Activated CD8-positive, alpha-beta T cell treated with anti-CD3 and anti-CD28 coated beads, Interleukin-2, amount 10 ng/mL, durations not matched to agents 7 days and 5 days (primary cell): Measurements from ENCODE around the gene FN3KRP. TPM values are rescaled to one million over a fixed set of nuclear protein-coding genes. Genes with fewer than 3 reads are reported as not detected.

ENCODE experiments used
- ATAC-seq: fragments of 150-1000 bp; cut with Tn5 transposase; one replicate; pipeline ENCODE4 v1.10.0; 2021; ENCODE audit warnings: moderate library complexity
- CTCF ChIA-PET: fragments of 350-600 bp; sonication (Branson Sonifier 250); formaldehyde crosslinking; loops from one replicate; lab custom pipeline; 2021; ENCODE audit warnings: antibody characterized with exemption; lab: Charles Lee
- POLR2A ChIA-PET: fragments of 350-600 bp; sonication (Branson Sonifier 250); formaldehyde crosslinking; loops from one replicate; lab custom pipeline; 2021; ENCODE audit warnings: antibody characterized with exemption; lab: Charles Lee
- DNase-seq: peaks from one replicate; pipeline ENCODE4 v3.0.0-alpha.2; 2020
- H3K27ac Mint-ChIP-seq: one replicate; pipeline ENCODE4 v1.8.0; 2021; ENCODE audit warnings: mild to moderate bottlenecking, mixed read lengths
- H3K27me3 Mint-ChIP-seq: one replicate; pipeline ENCODE4 v1.8.0; 2021; ENCODE audit warnings: low read depth, mixed read lengths
- H3K36me3 Mint-ChIP-seq: one replicate; pipeline ENCODE4 v1.8.0; 2021; ENCODE audit warnings: low read depth, mixed read lengths
- H3K4me1 Mint-ChIP-seq: one replicate; pipeline ENCODE4 v1.8.0; 2021; ENCODE audit warnings: low read depth, mixed read lengths
- H3K4me3 Mint-ChIP-seq: one replicate; pipeline ENCODE4 v1.8.0; 2021; ENCODE audit warnings: mild to moderate bottlenecking, mixed read lengths
- H3K9me3 Mint-ChIP-seq: one replicate; pipeline ENCODE4 v1.8.0; 2022; ENCODE audit warnings: mixed read lengths; ENCODE audit not compliant: insufficient read depth
- total RNA-seq, 2 experiments: library from RNA; stranded (reverse); gene quantifications; one replicate each; pipeline ENCODE4 v1.2.3, GENCODE V29; 2021

The FN3KRP gene
- total RNA-seq, 2 experiments from 2014 or later: 41.8 to 43.8 TPM

- no peak for DNase-seq
- ATAC-seq: no peak
- Mint-ChIP-seq H3K27me3 (no peaks in the 10 kb centered on the region), H3K36me3 (peaks cover 35% of the 10 kb centered on the region), H3K27ac (no peak overlapping the region), H3K4me3 (no peak overlapping the region), H3K9me3 (no peaks in the 10 kb centered on the region), H3K4me1 (peaks cover 24% of the 10 kb centered on the region)
- ChIA-PET POLR2A (no interaction called here), CTCF (interaction anchor here (1.7 kb wide), 1 partner anchor 9 kb away, joined by 4 read pairs; no protein-coding TSS in a partner anchor)
These were observed 3.7 kb downstream of the FN3KRP start for GRCh38 chr17:82720204-82720603.

DNA sequence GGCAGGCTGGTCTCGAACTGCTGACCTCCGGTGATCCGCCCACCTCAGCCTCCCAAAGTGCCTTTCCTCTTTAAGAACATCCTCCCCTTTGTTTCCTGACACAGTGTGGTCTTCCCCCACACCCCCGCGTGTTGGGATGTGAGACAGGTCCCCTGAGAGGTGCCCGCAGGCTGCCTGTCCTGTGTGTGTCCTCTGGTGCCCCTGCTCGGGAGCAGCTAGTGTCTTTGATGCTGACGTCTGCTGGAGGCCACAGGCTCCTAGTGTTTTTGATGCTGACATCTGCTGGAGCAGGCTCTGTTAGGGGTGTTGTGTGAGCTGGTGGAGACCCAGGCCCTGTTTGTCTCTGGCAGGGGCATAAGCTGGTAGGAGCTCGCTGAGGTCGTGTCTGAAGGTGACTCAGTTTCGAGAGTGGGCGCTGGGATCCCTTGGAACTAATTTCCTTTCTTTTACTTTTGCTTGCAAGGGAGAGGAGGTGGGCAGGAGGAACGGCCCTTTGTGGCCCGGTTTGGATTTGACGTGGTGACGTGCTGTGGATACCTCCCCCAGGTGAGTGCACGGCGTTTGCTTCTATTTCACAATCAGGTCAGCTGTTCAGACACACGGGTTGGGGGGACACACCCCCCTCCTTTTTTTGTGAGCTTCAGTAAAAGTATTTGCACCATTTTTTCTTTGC is 6.0 kb downstream of the FN3KRP start:
- peaks cover 43% of the 10 kb centered on the region for H3K36me3 Mint-ChIP-seq
- H3K9me3 Mint-ChIP-seq: no peaks in the 10 kb centered on the region
- DNase-seq (no peak), ATAC-seq (no peak)
- H3K27ac Mint-ChIP-seq: no peak overlapping the region
- POLR2A ChIA-PET: interaction anchor here (0.6 kb wide), 2 partner anchors 257 to 270 kb away, joined by 3 read pairs; no protein-coding TSS in a partner anchor
- CTCF ChIA-PET: no interaction called here
- no peak overlapping the region for H3K4me3 Mint-ChIP-seq
- peaks cover 13% of the 10 kb centered on the region for H3K4me1 Mint-ChIP-seq
- H3K27me3 Mint-ChIP-seq: no peaks in the 10 kb centered on the region

GRCh38 chr17:82723169-82723807 is 6.8 kb downstream of the FN3KRP start:
- ATAC-seq (no peak), DNase-seq (no peak)
- H3K4me3 Mint-ChIP-seq: no peak overlapping the region
- no peak overlapping the region for H3K27ac Mint-ChIP-seq
- H3K4me1 Mint-ChIP-seq: peaks cover 5% of the 10 kb centered on the region
- CTCF ChIA-PET: no interaction called here
- POLR2A ChIA-PET: no interaction called here
- no peaks in the 10 kb centered on the region for H3K9me3 Mint-ChIP-seq
- peaks cover 45% of the 10 kb centered on the region for H3K36me3 Mint-ChIP-seq
- no peaks in the 10 kb centered on the region for H3K27me3 Mint-ChIP-seq

DNA sequence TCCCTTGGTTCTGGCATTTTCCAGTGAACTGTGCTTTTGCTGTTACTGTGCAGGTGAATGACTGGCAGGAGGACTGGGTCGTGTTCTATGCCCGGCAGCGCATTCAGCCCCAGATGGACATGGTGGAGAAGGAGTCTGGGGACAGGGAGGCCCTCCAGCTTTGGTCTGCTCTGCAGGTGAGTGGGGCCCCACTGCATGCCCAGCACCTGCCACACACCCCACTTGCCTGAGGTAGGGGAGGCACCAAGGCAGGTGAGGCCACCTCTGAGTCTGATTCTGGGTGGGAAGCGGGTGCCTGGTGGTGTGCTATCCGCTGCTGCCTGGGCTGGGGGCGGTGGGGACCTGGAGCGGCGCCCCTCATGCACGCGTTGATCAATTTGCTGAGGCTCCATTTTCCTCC is 9.9 kb downstream of the FN3KRP start:
- ChIA-PET POLR2A (no interaction called here), CTCF (no interaction called here)
- peaks cover 43% of the 10 kb centered on the region for H3K36me3 Mint-ChIP-seq
- DNase-seq (no peak), ATAC-seq (no peak)
- H3K9me3 Mint-ChIP-seq: no peaks in the 10 kb centered on the region
- H3K27me3 Mint-ChIP-seq: no peaks in the 10 kb centered on the region
- H3K4me1 Mint-ChIP-seq: no peaks in the 10 kb centered on the region
- no peak overlapping the region for H3K27ac Mint-ChIP-seq
- H3K4me3 Mint-ChIP-seq: no peak overlapping the region

- ChIA-PET POLR2A (no interaction called here), CTCF (interaction anchor here (1.2 kb wide), 1 partner anchor 10 kb away, joined by 4 read pairs; no protein-coding TSS in a partner anchor)
- Mint-ChIP-seq H3K4me3 (no peak overlapping the region), H3K27me3 (no peaks in the 10 kb centered on the region), H3K9me3 (peaks cover 8% of the 10 kb centered on the region), H3K27ac (no peak overlapping the region), H3K4me1 (no peaks in the 10 kb centered on the region), H3K36me3 (peaks cover 59% of the 10 kb centered on the region)
- DNase-seq: no peak
- ATAC-seq: no peak
These were observed 13.2 kb downstream of the FN3KRP start for GRCh38 chr17:82729479-82730260.

DNA sequence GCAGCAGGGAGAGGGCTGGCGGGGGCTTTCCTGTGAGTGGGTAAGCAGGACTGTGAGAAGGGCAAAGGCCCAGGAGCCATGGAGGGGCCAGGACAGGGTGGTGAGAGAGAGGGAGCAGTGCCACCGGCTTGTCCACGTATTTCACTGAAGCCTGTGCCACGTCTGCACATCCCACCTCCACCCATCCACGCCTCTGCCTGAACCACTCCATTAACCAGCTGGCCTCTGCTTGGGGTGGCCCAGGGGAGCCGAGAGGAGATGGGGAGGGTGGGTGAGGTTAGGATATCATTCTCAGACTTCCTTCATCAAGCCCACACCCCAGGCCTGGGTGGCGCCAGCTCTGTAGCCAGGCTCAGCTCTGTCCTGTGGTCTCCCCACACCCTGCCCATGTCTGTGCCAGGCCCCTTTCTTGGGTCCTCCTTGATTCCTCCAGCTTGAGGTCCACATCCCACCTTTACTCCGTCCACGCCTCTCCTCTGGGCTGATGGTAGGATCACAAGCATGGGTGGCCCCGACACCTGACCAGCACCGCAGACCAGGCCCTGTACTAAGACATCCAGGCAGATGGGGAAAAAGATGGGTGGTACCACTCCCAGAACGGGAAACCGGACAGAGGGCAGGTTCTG is 15.7 kb downstream of the FN3KRP start:
- Mint-ChIP-seq H3K27me3 (no peaks in the 10 kb centered on the region), H3K36me3 (peaks cover 50% of the 10 kb centered on the region), H3K27ac (no peak overlapping the region), H3K9me3 (peaks cover 8% of the 10 kb centered on the region), H3K4me3 (no peak overlapping the region), H3K4me1 (no peaks in the 10 kb centered on the region)
- CTCF ChIA-PET: interaction anchor here (1.8 kb wide), 1 partner anchor 9 kb away, joined by 7 read pairs; no protein-coding TSS in a partner anchor
- ATAC-seq (no peak), DNase-seq (no peak)
- POLR2A ChIA-PET: interaction anchor here (1.1 kb wide), 1 partner anchor 16 kb away, joined by 3 read pairs; no protein-coding TSS in a partner anchor

- DNase-seq (peak; percentile 40), ATAC-seq (peak; percentile 79)
- no peaks in the 10 kb centered on the region for H3K4me1 Mint-ChIP-seq
- no peaks in the 10 kb centered on the region for H3K27me3 Mint-ChIP-seq
- H3K4me3 Mint-ChIP-seq: peak within 1 kb of the TSS; percentile 42
- CTCF ChIA-PET: no interaction called here
- peak within 1 kb of the TSS; percentile 20 for H3K27ac Mint-ChIP-seq
- H3K36me3 Mint-ChIP-seq: peaks cover 39% of the 10 kb centered on the region
- POLR2A ChIA-PET: no interaction called here
- peaks cover 9% of the 10 kb centered on the region for H3K9me3 Mint-ChIP-seq
These were observed 18.7 kb downstream of the FN3KRP start, which contains the start of gene FN3K for GRCh38 chr17:82734987-82735866. Gene FN3K (plus strand): TSS chr17:82735615. CDS start chr17:82735637, 22 bp downstream.

GRCh38 chr17:82736511-82737185 is 20.1 kb downstream of the FN3KRP start:
- Mint-ChIP-seq H3K9me3 (peaks cover 22% of the 10 kb centered on the region), H3K27ac (no peak overlapping the region), H3K27me3 (no peaks in the 10 kb centered on the region), H3K4me3 (no peak overlapping the region), H3K36me3 (peaks cover 44% of the 10 kb centered on the region), H3K4me1 (no peaks in the 10 kb centered on the region)
- POLR2A ChIA-PET: no interaction called here
- ATAC-seq (no peak), DNase-seq (no peak)
- CTCF ChIA-PET: no interaction called here

- ChIA-PET CTCF (no interaction called here), POLR2A (no interaction called here)
- no peak overlapping the region for H3K4me3 Mint-ChIP-seq
- ATAC-seq: no peak
- H3K4me1 Mint-ChIP-seq: no peaks in the 10 kb centered on the region
- H3K27me3 Mint-ChIP-seq: no peaks in the 10 kb centered on the region
- no peak for DNase-seq
- no peak overlapping the region for H3K27ac Mint-ChIP-seq
- peaks cover 25% of the 10 kb centered on the region for H3K9me3 Mint-ChIP-seq
- H3K36me3 Mint-ChIP-seq: peaks cover 33% of the 10 kb centered on the region
These were observed 21.7 kb downstream of the FN3KRP start for GRCh38 chr17:82737967-82738877.
